GM21526 (cell line): ENCODE data around the gene SAP30L.
A peak's percentile ranks its signal among the peaks of the same experiment; 100 is the strongest.

ENCODE experiments used
- ATAC-seq: cut with Tn5 transposase; IDR thresholded peaks from one replicate; pipeline ENCODE4 v1.9.1; 2021; ENCODE audit warnings: moderate library complexity; ENCODE audit not compliant: unreplicated experiment, low FRiP score

The SAP30L gene

DNA sequence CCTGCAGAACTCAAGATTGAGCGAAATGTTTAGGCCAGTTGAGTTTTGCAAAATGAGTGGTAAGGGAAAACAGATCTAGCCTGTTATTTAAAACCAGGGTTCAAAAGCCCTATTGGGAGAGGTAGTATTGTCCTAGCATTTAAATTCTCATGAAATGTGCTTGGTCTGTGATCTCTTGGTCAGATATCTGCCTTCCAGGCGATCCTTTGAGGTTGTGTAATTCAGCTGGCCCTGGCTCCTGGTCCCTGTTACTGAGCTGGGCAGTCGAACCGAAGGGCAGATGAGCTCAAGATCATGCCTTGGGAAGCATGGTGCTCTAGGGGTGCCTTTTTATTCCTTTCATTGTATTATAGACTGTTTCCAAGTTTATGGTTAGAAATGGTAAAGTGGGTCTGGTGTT is 14.4 kb downstream of the SAP30L start:
- no peak for ATAC-seq

DNA sequence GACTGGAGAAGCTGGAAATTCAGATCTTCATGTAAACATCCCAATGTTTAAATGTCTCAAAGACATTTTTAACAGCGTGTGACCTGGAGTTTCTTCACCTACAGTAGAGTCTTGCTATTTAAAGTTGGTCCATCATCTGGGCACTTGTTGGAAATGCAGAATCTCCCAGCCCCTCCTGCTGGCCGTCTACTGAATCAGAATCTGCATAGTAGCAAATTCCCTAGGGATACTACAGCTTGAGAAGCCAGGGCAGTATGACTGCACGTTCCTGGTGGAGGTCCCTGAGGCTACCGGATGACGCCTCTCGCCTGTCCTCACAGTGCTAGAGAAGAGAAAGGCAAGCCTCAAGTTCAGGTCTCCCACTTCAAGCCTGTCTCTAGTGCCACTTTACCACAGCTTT is 15.7 kb downstream of the SAP30L start:
- ATAC-seq: no peak

DNA sequence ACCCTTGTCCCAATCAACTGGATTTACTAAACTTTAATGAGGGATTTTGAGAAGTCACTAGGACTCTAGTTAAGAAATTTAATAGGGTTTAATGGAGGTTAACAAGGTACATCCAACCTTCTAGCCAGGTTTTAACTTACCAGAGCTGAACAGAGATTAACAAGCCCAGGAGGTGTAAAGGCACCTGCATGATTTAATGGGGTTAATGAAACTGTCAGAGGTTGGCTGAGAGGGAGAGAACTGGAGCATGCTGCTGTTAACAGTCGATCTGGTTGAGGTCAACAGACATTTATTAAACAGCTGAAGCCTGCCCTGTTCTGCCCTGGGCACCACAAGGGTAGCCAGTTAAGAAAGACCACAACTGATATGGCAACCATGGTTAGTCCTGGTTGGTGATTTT is 18.6 kb downstream of the SAP30L start:
- no peak for ATAC-seq

GRCh38 chr5:154465169-154465568 is 19.4 kb downstream of the SAP30L start:
- no peak for ATAC-seq

GRCh38 chr5:154466147-154466546 is 20.4 kb downstream of the SAP30L start:
- no peak for ATAC-seq

- ATAC-seq: no peak
These were observed 20.9 kb downstream of the SAP30L start for GRCh38 chr5:154466671-154467070.

- ATAC-seq: peak; percentile 89
These were observed 22.0 kb downstream of the SAP30L start for GRCh38 chr5:154467655-154468354.

DNA sequence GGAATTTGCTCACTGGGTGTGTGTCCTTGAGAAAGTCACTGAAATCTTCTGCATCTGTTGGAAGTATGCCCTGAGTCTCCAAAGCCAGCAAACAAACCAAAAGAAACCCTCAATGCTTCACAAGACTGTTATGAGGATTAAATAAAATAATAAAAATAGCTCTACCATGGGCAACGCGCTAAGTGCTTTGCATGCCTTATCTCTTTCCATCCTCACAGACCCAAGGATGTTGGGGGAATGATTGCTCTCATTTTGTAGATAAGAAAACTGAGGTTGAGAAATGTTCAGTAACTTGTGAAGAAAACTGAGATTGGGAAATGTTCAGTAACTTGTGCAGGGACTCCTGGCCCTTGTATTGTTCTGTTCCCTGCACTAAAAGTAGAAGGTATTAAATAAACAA is 24.3 kb downstream of the SAP30L start:
- no peak for ATAC-seq

- ATAC-seq: no peak
These were observed 25.4 kb downstream of the SAP30L start for GRCh38 chr5:154470947-154471870.

DNA sequence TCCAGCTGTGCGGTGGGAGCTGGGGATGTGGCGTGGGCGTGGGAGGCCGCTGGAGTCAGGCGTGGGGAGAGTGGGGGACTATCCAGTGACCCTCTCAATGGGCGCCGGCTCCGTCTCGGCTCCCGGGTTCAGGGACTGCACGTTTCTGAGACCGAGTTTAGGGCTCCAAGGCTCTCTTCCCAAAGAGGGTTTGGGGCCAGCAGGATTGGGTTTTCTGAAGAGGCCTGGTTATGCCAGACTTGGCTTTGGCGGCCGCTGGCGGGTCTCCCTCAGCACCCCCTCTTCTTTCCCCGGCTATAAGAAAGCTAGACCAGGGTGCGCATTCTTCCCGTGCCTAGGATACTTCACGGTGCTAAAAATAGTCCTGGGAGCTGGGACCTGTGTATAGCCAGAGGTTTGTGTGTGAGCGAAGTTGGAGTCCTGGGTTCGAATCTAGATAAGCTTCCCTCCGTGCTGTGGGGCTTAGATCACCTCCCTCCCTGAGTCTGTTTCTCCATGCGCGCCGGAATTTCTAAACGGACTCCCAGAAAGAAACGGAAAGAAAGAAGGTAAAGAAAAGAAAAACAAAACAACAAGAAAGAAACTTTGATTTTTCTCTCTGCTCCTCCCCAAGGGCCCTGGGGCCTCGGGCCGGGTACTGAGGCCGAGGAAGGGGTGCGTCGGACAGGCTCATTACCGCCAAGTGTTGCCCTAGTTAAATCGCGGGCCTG is 27.2 kb downstream of the SAP30L start:
- no peak for ATAC-seq

DNA sequence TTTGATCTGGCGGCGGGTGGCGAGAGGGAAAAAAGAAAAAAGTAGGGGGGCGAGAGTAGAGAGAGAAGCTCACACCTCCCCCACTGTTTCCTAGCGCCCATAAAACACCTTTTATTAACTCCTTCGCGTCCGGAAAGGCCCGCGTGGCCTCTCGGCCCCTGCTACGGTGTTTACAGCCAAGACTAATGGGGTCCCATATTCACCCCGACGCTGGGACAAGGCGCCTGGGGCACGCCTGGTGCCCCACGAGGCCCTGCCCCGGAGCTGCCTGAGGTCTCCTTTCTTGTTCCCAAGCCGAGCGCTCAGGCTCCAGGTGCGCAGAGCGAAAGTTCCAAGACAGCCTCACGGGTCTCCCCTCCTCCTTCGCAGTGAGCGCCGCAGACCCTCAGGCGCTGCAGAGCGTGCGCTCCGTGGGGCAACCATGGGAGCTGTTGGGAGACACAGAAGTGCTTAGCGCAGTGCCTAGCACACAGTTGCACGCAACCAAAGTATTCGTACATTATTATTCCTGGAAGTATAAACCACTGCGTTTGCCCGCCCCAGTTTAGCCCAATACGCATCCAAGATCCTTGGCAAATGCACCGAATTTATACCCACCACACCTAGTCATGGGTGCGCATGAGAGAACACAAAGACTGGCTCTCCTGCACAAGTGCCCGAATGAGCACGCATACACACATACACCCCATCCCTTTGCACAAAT is 27.9 kb downstream of the SAP30L start:
- no peak for ATAC-seq

GRCh38 chr5:154474396-154475334 is 28.9 kb downstream of the SAP30L start:
- ATAC-seq: no peak

GRCh38 chr5:154475591-154476353 is 30.0 kb downstream of the SAP30L start:
- ATAC-seq: no peak

DNA sequence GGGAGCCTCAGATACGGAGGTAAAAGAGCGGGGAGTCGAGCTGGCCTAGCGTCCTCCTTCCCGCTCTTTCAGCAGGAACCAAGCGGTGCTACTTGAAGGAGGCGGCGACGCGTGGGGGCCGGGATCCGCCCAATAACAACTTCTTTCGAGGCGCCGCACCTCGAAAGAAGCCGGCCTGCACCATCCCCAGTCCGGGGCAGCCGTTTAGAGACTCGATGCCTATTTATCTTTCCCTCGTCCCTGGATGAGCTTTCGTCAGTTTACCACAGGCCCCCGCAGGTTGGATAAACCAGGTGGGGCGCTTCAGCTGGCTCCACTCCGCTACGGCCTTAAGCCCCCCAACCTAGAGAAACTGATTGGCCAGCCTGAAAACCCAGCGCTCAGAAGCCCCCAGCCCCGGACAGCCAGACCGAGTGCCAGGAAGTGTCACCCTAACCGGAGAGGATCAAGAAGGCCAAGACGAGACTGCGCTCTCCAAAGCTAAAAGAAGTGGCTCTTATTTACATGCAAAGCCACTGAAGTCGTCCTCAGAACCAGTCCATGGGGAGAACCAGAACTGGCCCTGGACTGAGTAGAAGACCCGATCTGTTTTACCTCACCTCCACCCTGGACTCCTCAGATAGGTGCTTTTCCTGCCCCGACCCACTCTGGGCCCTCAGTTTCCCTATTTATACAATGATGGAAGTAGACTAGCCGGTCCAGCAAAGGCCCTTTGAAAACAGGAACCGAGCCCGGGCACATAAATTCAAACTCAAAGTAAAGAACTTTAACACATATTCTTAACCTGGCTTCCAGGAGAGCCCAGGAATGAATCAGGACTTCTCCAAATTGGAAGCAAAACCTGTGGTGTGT is 30.8 kb downstream of the SAP30L start:
- no peak for ATAC-seq

GRCh38 chr5:154477382-154478223 is 31.8 kb downstream of the SAP30L start:
- no peak for ATAC-seq

GRCh38 chr5:154478224-154478565 is 32.4 kb downstream of the SAP30L start, which contains the start of gene HAND1:
HAND1 (minus strand) TSS chr5:154478227; CDS start chr5:154478008, 219 bp downstream.
- no peak for ATAC-seq

DNA sequence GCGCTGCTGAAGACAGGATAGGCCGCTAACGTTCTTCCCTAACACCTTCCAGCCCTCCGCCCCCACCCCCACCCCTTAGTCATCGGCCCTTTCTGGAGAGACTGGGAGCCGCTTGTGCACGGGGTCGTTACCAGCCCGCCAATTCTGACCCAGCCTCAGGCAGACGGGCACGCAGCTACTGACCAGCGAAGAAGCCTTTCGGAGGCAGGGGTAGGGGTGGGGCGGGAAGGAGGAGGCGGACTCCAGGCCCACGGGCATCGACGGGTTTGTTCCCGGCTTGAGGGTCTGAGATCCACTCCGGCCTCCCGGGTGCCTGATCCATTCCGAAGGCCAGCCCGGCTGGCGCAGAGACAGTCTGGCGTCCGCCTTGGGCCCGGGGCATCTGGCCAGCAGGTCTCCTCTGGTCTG is 33.0 kb downstream of the SAP30L start:
- ATAC-seq: no peak
